ENCODE results near the gene ACTR1B. TPM values are rescaled to one million over a fixed set of nuclear protein-coding genes. Genes with fewer than 3 reads are reported as not detected.

Gene ACTR1B
- total and polyA plus RNA-seq, 8 donors = 43.1 to 67.2 (median 51.3) TPM

- Histone ChIP-seq H3K4me1 (peaks cover 0 to 8% of the 10 kb centered on the region in 2 donors), H3K36me3 (peaks cover 0 to 59% of the 10 kb centered on the region in 2 donors), H3K27ac (no peak overlapping the region), H3K27me3 (no peaks in the 10 kb centered on the region), H3K4me3 (no peak overlapping the region), H3K9me3 (no peaks in the 10 kb centered on the region)
- intact Hi-C loops (cut with DNase I) = no loop called here
- no peak for TF ChIP-seq CTCF (IDR thresholded peaks at IDR 0.05)
- no peak for DNase-seq
- ATAC-seq = no peak
Measured at GRCh38 chr2:97656129-97656755, 7.6 kb downstream of the ACTR1B start.

GRCh38 chr2:97654791-97655190 is 9.1 kb downstream of the ACTR1B start:
- H3K4me1 ChIP-seq = no peaks in the 10 kb centered on the region
- H3K36me3 ChIP-seq = peaks cover 0 to 63% of the 10 kb centered on the region in 2 donors
- intact Hi-C loops (cut with DNase I) = no loop called here
- no peaks in the 10 kb centered on the region for H3K27me3 ChIP-seq
- DNase-seq = no peak
- H3K4me3 ChIP-seq = no peak overlapping the region
- H3K9me3 ChIP-seq = no peaks in the 10 kb centered on the region
- TF ChIP-seq CTCF (IDR thresholded peaks at IDR 0.05) = no peak
- H3K27ac ChIP-seq = no peak overlapping the region
- ATAC-seq = no peak

DNA sequence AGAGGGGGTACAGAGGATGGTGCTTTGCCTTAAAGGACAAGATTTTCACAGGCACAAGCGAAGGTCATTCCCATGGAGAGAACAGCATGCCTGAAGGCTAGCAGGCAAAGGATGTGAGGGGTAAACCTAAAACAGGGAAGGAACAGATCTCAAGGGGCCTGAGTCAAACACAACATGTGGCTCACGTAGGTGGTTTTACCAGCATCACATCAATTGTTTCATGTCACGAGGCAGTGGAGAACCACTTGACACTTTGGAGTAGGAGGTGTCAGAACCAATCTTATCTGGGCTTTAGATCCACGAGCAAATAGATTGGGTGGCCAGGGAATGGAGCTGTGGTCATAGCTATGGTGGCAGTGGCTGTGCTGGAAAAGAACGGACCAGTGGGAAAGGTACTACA is 9.5 kb downstream of the ACTR1B start:
- H3K9me3 ChIP-seq = no peaks in the 10 kb centered on the region
- no peak for TF ChIP-seq CTCF (IDR thresholded peaks at IDR 0.05)
- intact Hi-C loops (cut with DNase I) = no loop called here
- DNase-seq (no peak), ATAC-seq (no peak)
- H3K36me3 ChIP-seq = peaks cover 0 to 64% of the 10 kb centered on the region in 2 donors
- no peak overlapping the region for H3K27ac ChIP-seq
- H3K4me3 ChIP-seq = no peak overlapping the region
- H3K27me3 ChIP-seq = no peaks in the 10 kb centered on the region
- H3K4me1 ChIP-seq = no peaks in the 10 kb centered on the region

DNA sequence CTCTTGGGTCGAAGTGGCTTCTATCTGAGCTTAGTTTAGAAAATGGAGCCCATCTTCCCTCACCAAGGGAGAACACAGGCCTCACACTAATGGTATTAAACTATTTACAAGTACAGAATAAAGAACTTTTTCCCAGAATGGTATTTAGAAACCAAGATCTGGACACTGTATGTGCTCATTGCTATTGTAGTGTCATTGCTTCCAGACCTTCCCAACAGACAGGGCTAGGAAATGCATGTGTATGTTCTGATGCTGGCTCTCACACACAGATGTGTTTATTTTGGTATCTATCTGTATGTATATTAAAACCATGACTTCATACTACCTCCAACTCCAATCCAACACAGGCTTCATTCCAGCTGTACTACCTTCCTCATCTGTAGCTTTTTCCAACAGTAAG is 10.0 kb downstream of the ACTR1B start:
- peaks cover 0 to 64% of the 10 kb centered on the region in 2 donors for H3K36me3 ChIP-seq
- no peak for ATAC-seq

GRCh38 chr2:97653473-97653872 is 10.4 kb downstream of the ACTR1B start:
- ATAC-seq = no peak
- intact Hi-C loops (cut with DNase I) = no loop called here

More for the DNA sequence above, 10.0 kb downstream of the ACTR1B start:
- Histone ChIP-seq H3K27me3 (no peaks in the 10 kb centered on the region), H3K27ac (no peak overlapping the region), H3K9me3 (no peaks in the 10 kb centered on the region), H3K4me1 (no peaks in the 10 kb centered on the region), H3K4me3 (no peak overlapping the region)
- no peak for TF ChIP-seq CTCF (IDR thresholded peaks at IDR 0.05)
- DNase-seq = no peak
- intact Hi-C loops (cut with DNase I) = no loop called here

More at GRCh38 chr2:97653473-97653872, 10.4 kb downstream of the ACTR1B start:
- H3K27ac ChIP-seq = no peak overlapping the region
- no peaks in the 10 kb centered on the region for H3K9me3 ChIP-seq
- H3K27me3 ChIP-seq = no peaks in the 10 kb centered on the region
- peaks cover 0 to 64% of the 10 kb centered on the region in 2 donors for H3K36me3 ChIP-seq
- H3K4me1 ChIP-seq = no peaks in the 10 kb centered on the region
- no peak for TF ChIP-seq CTCF (IDR thresholded peaks at IDR 0.05)
- no peak overlapping the region for H3K4me3 ChIP-seq
- no peak for DNase-seq

Measured in left lung (tissue), 10 donors.